ENCODE data around the gene HLCS.

The HLCS gene

DNA sequence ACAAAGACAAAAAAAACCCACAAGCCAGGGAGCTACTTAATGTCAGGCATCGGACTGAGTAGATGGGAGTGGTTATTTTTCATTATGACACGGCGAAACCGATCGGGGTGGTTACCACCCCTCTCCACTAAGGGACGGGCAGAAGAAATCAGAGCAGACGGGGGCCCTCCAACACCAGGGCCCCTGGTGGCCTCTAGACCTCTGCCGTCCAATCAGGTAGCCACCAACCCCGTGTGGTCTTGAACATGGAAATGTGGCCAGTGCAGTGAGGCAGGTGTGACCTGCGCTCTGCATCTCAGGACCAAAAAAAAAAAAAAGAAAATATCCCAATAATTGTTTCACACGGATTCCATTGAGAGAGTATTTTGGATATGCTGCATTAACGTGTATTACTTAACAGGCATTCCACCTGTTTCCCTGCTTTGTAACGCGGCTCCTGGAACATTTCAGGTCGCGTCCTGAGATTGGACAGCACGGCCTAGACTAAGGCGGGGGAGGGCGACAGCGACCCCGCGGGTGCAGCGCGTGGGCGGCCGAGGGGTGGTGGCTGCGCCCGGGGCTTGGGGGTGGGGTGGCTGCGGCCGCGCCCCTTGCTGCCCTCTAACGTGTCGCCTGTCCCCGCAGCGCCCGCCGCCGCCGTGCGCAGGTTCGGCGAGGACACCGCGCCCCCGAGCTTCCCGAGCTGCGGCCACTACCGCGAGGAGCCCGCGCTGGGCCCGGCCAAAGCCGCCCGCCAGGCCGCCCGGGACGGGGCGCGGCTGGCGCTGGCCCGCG is 219.2 kb downstream of the HLCS start:
- DNase-seq (ENCODE audit: low read depth in 3 of 3): no peak

DNA sequence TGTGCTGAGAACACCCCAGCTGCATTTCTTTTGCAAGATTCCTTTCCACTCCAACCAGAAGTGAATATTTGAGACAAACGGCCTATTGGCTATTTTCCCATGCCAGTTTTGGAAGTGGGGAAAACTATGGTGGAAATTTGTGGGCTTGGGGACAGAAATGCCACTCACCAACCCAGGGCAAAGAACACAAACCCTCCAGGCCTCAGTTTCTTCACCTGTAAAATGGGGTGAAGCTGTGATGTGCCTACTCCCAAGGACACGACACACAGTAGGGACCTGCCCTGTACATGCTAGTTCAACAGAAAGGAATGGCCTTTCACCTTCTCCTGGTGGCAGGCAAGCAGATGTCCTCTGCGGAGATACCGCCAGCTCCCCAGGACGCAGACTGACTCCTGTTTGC is 221.0 kb downstream of the HLCS start:
- DNase-seq (ENCODE audit: low read depth in 3 of 3): no peak

- no peak for DNase-seq (ENCODE audit: low read depth in 3 of 3)
Observed at GRCh38 chr21:36744560-36745231, 221.8 kb downstream of the HLCS start.

DNA sequence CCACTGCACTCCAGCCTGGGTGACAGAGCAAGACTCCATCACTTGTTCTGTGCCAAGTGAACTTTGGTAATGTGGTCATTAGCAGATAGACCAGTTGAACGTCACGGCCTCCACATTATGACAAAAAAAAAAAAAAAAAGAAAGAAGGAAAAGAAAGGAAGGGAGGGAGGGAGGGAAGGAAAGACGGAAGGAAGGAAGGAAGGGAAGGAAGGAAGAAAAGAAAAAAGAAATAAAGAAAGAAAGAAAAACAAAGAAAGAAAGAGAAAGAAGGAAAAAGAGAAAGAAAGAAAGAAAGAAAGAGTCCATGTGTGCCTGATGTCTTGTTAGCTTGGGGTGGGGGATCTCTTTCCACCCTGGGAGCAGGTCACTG is 222.3 kb downstream of the HLCS start:
- DNase-seq (ENCODE audit: low read depth in 3 of 3): no peak

DNA sequence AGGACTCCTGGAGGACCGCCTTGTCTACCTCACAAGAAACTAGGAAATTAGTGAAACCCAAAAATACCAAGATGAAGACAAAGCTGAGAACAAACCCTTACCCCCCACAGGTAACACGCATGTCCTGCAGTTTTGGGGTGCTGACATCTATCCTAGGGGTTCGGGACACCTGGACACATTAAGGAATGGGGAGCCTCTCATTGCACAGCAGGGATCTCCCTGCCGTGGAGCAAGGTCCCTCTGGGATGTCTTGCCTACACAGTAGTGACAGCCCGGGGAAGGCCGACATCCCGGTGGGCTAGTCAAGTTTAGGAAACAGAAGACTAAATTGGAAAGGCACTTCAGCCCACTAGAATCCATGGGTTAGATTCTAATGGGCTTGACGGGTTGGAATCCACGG is 223.0 kb downstream of the HLCS start:
- DNase-seq (ENCODE audit: low read depth in 3 of 3): no peak

GRCh38 chr21:36743008-36743407 is 223.5 kb downstream of the HLCS start:
- DNase-seq (ENCODE audit: low read depth in 3 of 3): no peak

DNA sequence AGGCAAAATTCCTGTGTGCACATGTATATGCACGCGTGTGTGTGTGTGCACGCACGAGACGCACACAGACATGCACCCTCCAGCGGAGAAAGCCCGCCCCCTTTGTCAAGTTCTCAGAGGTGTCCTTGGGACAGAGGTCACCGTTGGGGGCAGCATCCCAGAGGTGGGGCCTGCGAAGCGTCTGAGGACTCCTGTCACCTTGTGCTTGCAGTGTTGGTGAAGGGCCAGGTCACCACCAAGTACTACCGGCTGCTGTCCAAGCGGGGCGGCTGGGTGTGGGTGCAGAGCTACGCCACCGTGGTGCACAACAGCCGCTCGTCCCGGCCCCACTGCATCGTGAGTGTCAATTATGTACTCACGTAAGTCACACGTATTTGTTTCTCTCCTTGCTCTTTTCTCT is 225.0 kb downstream of the HLCS start:
- DNase-seq (ENCODE audit: low read depth in 3 of 3): no peak

GRCh38 chr21:36738489-36739126 is 227.9 kb downstream of the HLCS start:
- no peak for DNase-seq (ENCODE audit: low read depth in 3 of 3)

DNA sequence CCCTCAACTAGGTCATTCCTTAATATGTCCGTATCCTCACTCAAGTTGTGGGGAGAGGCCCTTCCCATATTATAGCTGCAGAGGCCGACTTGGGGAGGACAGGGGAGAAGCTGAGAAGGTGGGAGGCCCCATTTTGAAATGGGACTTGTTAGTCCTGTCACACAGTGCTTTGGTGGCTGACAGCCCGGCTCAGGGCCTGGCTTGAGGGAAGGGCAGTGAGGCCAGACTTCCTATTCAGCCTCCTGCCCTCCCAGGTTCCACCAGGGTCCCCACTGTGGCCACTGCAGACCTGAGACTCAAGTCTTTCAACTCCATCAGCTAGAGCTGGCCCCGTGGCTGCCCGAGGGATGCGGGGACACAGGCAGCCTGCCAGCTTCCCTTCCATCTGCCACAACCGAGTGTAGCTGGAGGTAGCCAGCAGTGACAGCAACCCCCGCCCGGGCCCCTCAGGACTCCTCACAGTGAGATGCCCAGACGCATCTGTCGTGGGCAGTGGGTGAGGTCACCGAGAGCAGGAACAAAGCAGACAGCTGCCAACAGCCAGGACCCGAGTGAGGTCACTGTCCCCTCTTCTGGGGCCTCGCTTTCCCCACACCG is 230.6 kb downstream of the HLCS start:
- no peak for DNase-seq (ENCODE audit: low read depth in 3 of 3)

DNA sequence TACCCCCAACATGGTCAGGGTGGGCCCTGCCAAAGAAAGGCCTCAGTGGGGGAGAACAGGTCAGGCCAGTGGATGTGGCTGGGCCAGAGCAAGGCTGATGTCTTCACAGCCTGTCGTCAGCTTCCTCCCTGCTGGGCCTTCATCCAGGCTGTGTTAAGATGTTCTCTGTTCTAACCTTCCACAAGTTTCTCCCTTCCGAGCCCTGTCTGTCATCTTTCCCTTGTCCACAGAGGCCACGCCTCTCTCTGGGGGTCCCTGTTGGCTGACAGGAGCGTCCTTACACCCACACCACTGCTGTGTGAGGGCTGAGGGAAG is 231.3 kb downstream of the HLCS start:
- no peak for DNase-seq (ENCODE audit: low read depth in 3 of 3)

GRCh38 chr21:36734367-36735200 is 231.9 kb downstream of the HLCS start:
- no peak for DNase-seq (ENCODE audit: low read depth in 3 of 3)

DNA sequence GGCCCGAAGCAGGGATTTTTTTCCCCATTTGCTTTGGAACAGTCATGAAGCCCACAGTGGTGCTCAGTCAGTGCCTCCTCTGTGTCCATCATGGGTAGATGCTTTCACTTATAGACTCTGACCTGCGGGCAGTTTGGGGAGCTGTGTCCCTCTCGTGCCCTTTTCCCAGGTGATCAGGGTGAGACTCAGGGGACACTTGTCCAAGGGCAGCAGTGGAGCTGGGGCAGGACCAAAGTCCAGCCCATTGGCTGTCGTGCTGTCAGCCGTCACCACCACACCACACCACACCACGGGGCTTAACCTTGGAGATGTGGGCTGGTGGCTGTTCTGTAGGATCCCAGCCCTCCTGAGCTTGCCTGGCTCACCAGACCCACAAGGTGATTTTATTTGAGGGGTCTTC is 232.6 kb downstream of the HLCS start:
- DNase-seq (ENCODE audit: low read depth in 3 of 3): no peak

GRCh38 chr21:36732761-36733160 is 233.7 kb downstream of the HLCS start:
- DNase-seq (ENCODE audit: low read depth in 3 of 3): no peak

DNA sequence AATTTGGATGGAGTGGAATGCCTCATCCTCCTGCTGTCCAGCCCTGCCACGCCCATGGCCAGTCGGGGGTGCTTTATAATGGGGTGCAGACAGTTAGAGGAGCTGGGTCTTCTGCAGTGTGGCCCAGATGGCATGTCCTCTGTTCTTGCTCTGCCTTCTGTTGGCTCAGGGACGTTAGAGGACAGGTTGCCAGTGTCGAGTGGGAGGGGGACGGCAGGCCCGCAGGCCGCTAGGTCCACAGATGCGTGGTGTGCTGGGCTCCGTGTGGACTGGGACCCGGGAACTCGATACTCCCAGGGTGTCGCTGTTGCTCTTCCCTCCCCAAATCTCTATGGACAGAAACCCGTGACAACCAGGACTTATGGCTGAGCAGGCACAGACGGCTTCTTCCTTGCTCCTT is 234.3 kb downstream of the HLCS start:
- DNase-seq (ENCODE audit: low read depth in 3 of 3): no peak

DNA sequence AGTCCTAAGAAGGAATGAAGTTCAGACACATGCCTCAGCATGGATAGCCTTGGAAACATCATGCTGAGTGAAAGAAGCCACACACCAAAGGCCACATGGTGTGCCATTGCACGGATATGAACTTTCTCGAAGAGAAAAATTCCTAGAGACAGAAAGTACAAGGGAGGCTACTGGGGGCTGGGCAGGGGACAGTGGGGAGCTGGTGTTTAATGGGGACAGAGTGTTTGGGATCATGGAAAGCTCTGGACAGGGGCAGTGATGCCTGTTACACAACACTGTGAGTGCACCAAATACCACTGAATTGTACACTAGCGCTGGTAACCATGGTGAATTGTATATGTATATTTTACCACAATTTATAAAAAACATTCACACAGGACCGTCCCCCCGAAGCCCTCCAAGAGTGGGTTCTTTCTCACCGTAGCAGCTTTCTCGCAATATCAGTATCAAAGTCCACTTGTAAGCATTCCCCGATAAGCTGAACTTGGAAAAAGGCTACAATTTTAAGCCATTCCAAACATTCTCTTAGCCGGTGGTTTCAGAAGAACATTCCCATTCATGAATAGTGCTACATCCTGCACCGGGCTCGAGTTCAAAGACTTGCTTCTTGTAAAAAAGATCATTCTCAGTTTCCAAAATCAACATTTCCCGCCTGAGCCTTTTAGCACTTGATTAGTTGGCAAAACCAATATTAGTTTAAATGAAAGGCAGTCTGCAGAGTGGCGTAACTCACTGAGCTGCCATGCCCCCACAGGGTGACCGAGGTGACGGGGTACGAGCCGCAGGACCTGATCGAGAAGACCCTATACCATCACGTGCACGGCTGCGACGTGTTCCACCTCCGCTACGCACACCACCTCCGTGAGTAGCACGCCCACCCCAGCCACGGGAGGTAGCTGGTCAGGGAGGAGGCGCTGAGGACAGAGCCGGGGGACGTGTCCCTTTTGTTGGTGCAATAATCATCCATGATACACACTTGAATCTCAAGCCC is 235.9 kb downstream of the HLCS start:
- DNase-seq (ENCODE audit: low read depth in 3 of 3): no peak

DNA sequence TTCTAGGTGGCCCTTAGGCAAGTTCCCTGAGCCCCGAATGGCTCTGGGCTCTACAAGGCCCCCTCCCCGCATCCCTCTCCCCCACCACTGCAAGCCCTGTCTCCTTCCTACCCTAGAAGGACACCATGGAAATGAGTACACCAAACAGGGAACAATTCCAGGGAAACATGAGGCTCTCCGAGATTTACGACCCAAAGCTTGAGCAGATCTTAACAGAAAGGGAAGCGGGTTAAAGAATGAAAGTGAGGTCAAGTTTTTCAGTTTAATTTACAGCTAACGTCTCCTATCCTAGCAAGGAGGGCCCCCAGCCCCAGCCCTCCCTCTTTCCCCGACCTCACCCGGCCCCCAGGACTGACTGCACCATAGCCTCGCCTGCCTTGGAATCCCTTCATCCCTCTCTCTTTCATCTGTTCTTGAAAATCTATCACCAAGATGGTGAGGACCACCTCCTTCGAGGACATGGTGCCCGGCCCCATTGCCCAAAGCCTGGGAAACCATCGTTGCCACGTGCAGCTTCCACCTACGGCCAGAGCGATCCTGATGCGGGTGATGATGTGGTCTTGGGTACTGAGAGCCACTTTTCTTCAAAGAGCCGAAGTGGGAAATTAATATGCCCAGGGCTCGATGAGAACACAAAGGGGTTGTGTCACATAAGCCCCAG is 237.0 kb downstream of the HLCS start:
- no peak for DNase-seq (ENCODE audit: low read depth in 3 of 3)

DNA sequence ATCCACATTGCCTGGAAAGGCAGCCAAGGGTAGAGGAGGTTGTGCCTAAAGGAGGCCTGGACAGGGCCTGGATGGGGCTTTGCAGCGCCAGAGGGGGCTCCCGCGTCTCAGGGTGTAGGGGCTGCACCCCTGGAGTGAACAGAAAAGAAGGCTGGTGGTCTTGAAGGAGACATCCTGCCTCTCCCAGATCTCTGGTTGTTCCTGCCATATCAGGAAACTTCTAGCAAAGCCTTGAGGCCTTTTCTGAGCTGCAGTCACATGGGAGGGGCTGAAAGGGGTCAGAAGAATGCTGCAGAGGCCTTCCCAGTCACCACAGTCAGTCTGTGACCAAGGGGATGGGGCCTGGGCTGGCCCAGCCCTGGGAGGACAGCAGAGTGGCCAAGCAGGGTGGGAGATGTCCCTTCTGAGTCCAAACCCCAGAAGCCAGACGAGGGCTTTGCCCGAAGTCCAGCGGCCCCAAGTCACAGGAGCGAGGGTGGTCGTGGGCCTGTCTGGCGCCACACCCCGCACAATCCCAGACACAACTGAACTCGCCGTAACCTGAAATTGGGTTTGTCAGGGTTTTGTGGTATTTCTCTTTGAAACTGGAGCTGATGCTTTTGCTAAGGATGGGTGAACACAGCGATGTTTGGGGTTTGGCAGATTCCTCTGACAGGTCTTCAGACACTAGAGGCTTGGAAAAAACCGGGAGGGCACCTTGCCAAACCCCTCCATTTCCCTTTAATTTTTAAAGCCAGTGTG is 237.9 kb downstream of the HLCS start:
- DNase-seq (ENCODE audit: low read depth in 3 of 3): no peak

DNA sequence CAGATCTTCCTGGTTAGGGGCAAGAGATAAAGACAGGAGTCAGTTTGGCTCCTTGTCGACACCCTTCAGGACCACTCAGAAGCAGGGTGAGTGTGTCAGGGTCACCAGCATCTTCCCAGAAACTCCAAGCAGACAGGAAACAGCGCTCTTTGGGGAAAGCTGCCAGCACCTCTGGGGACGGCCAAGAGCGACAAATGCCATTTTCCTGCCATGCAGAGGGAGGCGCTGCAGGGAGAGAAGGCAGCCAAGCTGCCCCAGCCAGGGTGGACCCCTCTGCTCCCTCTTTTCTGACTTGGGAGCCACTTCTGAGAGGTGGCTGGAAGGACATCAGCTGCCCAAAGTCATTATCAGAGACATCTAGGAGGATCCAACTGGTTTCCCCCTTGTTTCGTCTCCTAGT is 238.6 kb downstream of the HLCS start:
- DNase-seq (ENCODE audit: low read depth in 3 of 3): no peak

DNA sequence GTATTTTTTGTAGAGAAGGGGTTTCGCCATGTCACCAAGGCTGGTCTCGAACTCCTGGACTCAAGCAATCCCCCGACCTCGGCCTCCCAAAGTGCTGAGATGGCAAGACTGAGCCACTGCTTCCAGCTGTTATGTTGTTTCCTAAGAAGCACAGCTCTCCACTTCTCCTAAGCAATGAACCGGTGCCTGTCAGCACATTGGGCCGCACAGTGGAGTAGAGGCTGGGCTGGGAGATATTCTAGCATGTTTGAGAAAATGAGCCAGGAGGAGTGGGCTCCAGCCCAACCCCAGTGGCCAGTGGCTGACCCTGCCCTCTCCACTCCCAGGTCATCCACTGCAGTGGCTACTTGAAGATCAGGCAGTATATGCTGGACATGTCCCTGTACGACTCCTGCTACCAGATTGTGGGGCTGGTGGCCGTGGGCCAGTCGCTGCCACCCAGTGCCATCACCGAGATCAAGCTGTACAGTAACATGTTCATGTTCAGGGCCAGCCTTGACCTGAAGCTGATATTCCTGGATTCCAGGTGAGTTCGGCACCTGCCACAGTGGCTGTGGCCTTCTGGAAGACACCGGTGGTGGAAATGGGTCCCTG is 240.6 kb downstream of the HLCS start:
- DNase-seq (ENCODE audit: low read depth in 3 of 3): no peak
